Kidney glomerular epithelial cell (primary cell): ENCODE results near the gene DEFB124.
"Not testable (repeated sequence)": the region's sequence is repeated elsewhere in the genome, so short reads cannot be mapped to it uniquely, and the experiment has no call there.

Experiments
- DNase-seq: peaks from one replicate; lab custom pipeline; 2025; lab: John Stamatoyannopoulos, UW

The DEFB124 gene

GRCh38 chr20:31488115-31488514, 13.2 kb upstream of the DEFB124 start:
- no peak for DNase-seq

DNA sequence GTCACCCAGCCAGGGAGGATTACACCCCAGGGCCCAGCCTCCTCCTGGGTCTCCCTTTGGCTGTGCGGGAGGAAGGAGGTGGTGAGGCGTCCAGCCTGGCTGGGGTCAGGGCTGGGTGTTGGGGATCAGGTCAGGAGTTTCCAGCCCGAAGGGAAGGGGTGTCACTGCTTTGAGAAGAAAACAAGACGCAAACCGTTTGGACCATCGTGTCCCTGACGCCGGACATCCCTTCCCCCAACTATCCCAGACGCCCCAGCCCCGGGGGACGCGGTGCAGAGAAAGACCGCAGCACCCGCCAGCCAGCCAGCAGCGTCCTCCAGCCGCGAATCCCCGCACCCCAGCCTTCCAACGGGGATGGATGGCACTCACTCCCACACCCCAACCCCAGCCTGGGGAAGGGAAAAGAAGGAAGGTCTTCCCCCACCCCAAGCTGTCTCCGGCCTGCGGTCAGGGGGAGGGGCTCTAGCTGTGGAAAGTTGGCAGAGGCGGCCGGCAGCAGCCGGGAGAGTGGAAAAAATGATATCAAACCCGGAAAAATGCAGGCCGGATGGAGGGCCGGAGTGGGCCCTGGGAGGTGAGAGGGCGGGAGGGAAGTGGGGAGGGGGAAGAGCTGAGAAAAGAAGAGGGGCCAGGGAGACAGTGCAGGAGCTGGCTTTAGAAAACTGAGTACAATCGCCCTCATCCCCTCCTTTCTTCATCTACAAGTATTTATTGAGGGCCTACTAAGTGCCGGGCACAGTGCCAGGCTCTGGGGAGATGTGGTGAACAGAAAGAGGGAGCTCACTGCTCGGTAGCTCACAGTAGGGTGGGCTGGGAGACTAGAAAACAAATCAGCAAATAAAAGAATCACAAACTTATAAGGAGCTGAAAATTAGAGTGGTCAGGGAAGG, 10.8 kb upstream of the DEFB124 start:
- no peak for DNase-seq

- DNase-seq = no peak
Measured at GRCh38 chr20:31484001-31484400, 9.1 kb upstream of the DEFB124 start.

DNA sequence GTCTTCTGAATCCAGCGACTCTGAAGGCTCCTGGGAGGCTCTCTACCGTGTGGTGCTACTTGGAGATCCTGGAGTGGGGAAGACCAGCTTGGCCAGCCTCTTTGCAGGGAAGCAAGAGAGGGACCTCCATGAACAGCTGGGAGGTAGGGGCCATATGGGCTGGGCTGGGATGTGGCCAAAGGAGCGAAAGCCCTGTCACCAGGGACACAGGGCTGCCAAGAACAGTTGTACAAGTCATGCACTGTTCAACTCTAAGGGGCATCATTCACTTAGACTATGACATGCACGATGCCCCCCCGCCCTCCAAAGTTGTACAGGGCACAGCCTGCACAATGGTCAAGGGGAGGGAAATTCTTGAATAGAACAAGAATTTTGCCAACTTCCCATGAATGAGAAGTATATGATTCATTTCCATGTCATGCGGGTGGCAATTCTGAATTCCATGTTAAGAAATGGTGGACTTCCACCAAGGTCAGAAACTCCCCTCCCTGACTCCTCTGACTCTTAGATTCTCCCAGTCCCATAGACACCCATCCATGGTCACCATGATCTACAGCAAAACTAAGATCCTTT, 1.8 kb upstream of the DEFB124 start:
- no peak for DNase-seq

GRCh38 chr20:31476294-31476585, 1.3 kb upstream of the DEFB124 start:
- no peak for DNase-seq

- DNase-seq = no peak
Measured at GRCh38 chr20:31475472-31476293, 756 bp upstream of the DEFB124 start.

- DNase-seq = no peak
Measured at GRCh38 chr20:31474097-31474436, 860 bp downstream of the DEFB124 start.

GRCh38 chr20:31473331-31474096, 1.4 kb downstream of the DEFB124 start:
- no peak for DNase-seq

GRCh38 chr20:31472395-31473330, 2.3 kb downstream of the DEFB124 start:
- no peak for DNase-seq

DNA sequence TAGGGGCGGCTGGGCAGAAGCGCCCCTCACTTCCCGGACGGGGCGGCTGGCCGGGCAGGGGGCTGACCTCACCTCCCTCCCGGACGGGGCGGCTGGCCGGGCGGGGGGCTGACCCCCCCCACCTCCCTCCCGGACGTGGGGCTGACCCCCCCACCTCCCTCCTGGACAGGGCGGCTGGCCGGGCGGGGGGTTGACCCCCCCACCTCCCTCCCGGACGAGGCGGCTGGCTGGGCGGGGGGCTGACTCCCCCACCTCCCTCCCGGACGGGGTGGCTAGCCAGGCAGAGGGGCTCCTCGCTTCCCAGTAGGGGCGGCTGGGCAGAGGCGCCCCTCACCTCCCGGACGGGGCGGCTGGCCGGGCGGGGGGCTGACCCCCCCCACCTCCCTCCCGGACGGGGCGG, 4.0 kb downstream of the DEFB124 start:
- DNase-seq = not testable (repeated sequence)

- DNase-seq = no peak
Measured at GRCh38 chr20:31454361-31454760, 20.6 kb downstream of the DEFB124 start.

- no peak for DNase-seq
Measured at GRCh38 chr20:31452575-31452974, 22.4 kb downstream of the DEFB124 start.

DNA sequence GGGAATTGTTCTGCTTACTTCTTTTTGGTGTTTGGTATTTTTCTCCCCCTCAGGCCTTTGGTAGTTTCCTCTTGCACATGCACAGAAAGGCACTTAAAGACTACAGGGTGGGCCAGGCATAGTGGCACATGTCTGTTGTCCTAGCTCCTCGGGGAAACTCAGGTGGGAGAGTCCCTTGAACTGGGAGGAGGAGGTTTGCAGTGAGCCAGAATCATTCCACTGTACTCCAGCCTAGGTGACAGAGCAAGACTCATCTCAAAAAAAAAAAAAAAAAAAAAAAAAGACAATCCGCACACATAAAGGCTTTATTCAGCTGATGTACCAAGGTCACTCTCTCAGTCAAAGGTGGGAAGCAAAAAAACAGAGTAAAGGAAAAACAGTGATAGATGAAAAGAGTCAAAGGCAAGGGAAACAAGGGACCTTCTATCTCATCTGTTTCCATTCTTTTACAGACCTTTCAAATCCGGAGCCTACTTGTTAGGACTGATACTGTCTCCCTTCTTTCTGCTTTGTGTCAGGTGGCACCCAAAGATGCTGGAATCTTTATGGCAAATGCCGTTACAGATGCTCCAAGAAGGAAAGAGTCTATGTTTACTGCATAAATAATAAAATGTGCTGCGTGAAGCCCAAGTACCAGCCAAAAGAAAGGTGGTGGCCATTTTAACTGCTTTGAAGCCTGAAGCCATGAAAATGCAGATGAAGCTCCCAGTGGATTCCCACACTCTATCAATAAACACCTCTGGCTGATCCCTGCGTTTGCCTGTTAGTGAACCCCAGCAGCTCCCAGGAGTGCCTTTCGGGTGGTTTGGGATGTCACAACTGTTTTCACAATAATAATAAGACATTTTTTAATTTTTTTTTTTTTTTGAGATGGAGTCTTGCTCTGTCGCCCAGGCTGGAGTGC, 25.2 kb downstream of the DEFB124 start:
- no peak for DNase-seq

GRCh38 chr20:31446084-31446819, 28.7 kb downstream of the DEFB124 start:
- DNase-seq = no peak

- no peak for DNase-seq
Measured at GRCh38 chr20:31440012-31440659, 34.8 kb downstream of the DEFB124 start, which contains the start of gene DEFB123. DEFB123 (plus strand) TSS chr20:31440632; CDS start chr20:31440699, 67 bp downstream.

DNA sequence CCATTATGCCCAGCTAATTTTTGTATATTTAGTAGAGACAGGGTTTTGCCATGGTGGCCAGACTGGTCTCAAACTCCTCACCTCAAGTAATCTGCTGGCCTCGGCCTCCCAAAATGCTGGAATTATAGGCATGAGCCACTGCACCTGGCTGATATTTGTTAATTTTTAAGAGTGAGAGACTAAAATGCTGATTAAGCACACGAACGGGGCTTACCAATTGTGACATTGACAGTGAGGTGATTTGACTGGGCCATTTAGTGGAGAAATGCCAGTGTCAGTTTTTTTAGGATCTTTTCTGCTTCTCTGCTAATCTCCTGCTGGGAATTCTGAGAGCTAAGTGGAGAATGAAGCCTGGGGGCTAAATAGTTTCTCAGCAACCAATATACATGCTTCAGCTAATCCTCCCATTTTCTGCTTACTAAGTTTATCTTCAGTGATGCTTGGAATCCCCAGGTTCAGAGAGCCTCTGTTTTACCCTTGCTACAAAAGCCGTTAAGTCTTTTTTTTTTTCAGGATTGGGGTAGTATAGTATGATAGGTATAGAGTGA, 44.3 kb downstream of the DEFB124 start:
- DNase-seq = no peak

GRCh38 chr20:31427576-31427975, 47.4 kb downstream of the DEFB124 start:
- not testable (repeated sequence) for DNase-seq

DNA sequence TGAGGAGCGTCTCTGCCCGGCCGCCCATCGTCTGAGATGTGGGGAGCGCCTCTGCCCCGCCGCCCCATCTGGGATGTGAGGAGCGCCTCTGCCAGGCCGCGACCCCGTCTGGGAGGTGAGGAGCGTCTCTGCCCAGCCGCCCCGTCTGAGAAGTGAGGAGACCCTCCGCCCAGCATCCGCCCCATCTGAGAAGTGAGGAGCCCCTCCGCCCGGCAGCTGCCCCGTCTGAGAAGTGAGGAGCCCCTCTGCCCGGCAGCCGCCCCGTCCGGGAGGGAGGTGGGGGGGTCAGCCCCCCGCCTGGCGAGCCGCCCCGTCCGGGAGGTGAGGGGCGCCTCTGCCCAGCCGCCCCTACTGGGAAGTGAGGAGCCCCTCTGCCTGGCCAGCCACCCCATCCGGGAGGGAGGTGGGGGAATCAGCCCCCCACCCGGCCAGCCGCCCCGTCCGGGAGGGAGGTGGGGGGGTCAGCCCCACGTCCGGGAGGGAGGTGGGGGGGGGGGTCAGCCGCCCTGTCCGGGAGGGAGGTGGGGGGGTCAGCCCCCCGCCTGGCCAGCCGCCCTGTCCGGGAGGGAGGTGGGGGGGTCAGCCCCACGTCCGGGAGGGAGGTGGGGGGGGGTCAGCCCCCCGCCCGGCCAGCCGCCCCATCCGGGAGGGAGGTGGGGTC, 47.9 kb downstream of the DEFB124 start:
- not testable (repeated sequence) for DNase-seq
